ENCODE data around the gene LRRC42. TPM values are rescaled to one million over a fixed set of nuclear protein-coding genes. Genes with fewer than 3 reads are reported as not detected.

The LRRC42 gene
- total and polyA plus RNA-seq, 7 donors = 15.2 to 25.4 (median 19.6) TPM

GRCh38 chr1:53943490-53944043, 2.6 kb upstream of the LRRC42 start:
- peaks cover 0 to 30% (median 29%) of the 10 kb centered on the region in 4 donors for H3K4me1 ChIP-seq
- TF ChIP-seq, protein P1, sequence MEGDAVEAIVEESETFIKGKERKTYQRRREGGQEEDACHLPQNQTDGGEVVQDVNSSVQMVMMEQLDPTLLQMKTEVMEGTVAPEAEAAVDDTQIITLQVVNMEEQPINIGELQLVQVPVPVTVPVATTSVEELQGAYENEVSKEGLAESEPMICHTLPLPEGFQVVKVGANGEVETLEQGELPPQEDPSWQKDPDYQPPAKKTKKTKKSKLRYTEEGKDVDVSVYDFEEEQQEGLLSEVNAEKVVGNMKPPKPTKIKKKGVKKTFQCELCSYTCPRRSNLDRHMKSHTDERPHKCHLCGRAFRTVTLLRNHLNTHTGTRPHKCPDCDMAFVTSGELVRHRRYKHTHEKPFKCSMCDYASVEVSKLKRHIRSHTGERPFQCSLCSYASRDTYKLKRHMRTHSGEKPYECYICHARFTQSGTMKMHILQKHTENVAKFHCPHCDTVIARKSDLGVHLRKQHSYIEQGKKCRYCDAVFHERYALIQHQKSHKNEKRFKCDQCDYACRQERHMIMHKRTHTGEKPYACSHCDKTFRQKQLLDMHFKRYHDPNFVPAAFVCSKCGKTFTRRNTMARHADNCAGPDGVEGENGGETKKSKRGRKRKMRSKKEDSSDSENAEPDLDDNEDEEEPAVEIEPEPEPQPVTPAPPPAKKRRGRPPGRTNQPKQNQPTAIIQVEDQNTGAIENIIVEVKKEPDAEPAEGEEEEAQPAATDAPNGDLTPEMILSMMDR (IDR thresholded peaks at IDR 0.05) = no peak
- no peak for TF ChIP-seq EP300 (IDR thresholded peaks at IDR 0.05)

GRCh38 chr1:53944469-53945182, 1.5 kb upstream of the LRRC42 start:
- Histone ChIP-seq H3K27me3 (no peaks in the 10 kb centered on the region), H3K9me3 (no peaks in the 10 kb centered on the region), H3K27ac (peak overlapping the region; percentile 92 to 96 (median 94)), H3K36me3 (no peaks in the 10 kb centered on the region), H3K4me1 (peaks cover 0 to 41% (median 32%) of the 10 kb centered on the region in 4 donors), H3K4me3 (peak overlapping the region; percentile 68 to 93 (median 82))
- no peak for DNase-seq
- intact Hi-C loops (cut with DNase I) = loop anchor here (5.0 kb wide), 1 partner anchor 107 kb away; the partner anchor contains the start of gene NDC1
- WGBS, 2 donors = 62 to 65% methylated on average over 20 of the region's 20 CpGs
- TF ChIP-seq, protein P1 (IDR thresholded peaks at IDR 0.05) = no peak
- no peak for TF ChIP-seq POLR2AphosphoS5 (IDR thresholded peaks at IDR 0.05)
- TF ChIP-seq POLR2A (IDR thresholded peaks at IDR 0.05) = no peak
- TF ChIP-seq EP300 (IDR thresholded peaks at IDR 0.05) = no peak

More at GRCh38 chr1:53943490-53944043, 2.6 kb upstream of the LRRC42 start:
- H3K27ac ChIP-seq = no peak overlapping the region
- DNase-seq = no peak
- no peaks in the 10 kb centered on the region for H3K27me3 ChIP-seq
- no peaks in the 10 kb centered on the region for H3K9me3 ChIP-seq
- H3K4me3 ChIP-seq = no peak overlapping the region
- intact Hi-C loops (cut with DNase I) = no loop called here
- no peaks in the 10 kb centered on the region for H3K36me3 ChIP-seq
- 97% methylated on average over 14 of the region's 14 CpGs for WGBS, 2 donors

DNA sequence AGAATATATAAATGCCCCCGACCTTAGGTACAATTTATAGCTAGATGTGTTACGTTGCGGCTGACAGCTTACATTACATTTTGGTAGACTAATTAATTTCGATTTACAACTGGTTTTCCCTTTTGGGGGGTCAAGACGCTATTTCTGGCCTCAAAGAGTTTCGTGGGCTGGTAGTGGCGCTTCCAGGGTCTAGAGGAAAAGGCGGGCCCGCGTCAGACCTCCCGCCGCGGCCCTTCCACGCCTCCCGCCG, 1.0 kb upstream of the LRRC42 start:
- WGBS, 2 donors = 0 to 1% methylated on average over 16 of the region's 16 CpGs
- peaks cover 0 to 43% (median 33%) of the 10 kb centered on the region in 4 donors for H3K4me1 ChIP-seq

DNA sequence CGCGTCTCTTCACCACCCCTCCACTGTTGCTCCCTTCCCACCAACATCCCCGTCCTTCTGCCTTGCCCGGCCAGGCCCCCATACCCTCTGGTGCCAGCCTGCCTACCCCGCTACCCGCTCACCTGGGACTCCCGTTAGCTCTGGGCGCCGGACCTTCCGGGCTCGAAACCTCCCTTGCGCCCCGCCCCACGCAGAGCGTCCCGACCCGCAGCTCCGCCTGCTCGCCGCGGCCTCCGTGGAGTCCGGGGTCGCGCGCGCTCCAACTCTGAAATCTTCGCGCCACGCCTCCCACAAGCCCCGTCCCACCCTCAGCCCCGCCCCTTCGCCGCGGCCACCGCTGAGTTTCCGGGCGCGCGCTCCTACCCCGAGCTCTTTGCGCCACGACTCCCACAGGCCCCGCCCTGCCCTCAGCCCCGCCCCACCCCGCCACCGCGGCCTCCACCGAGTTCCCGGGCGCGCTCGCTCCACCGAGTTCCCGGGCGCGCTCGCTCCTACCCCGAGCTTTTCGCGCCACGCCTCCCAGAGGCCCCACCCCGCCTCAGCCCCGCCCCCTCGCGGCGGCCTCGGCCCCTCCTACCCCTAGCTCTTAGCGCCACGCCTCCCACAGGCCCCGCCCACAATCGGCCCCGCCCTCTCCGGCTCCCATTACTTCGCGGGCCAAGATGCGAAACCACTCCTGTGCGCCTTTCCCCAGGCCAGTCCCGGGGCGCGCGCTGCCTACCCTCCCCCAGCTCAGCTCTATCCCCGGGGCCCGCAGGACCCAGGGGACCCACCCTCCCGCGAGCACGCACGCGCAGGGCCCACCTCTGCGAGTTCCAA, 508 bp upstream of the LRRC42 start, which contains the start of gene IFT25:
IFT25 (minus strand) TSS at position 267 of the 819 bp plus-strand sequence. CDS start 5,617 bp downstream, outside the sequence.
- Histone ChIP-seq H3K27ac (peak within 1 kb of the TSS; percentile 92 to 96 (median 94)), H3K27me3 (no peaks in the 10 kb centered on the region), H3K4me1 (peaks cover 0 to 43% (median 33%) of the 10 kb centered on the region in 4 donors), H3K4me3 (peak within 1 kb of the TSS; percentile 68 to 93 (median 82)), H3K9me3 (no peaks in the 10 kb centered on the region), H3K36me3 (no peaks in the 10 kb centered on the region)
- TF ChIP-seq EP300 (IDR thresholded peaks at IDR 0.05) (no peak), POLR2A (IDR thresholded peaks at IDR 0.05) (peak; percentile 38 to 57), POLR2AphosphoS5 (IDR thresholded peaks at IDR 0.05) (peak; percentile 80 to 91 (median 86))
- TF ChIP-seq, protein P1 (IDR thresholded peaks at IDR 0.05) = no peak
- peak; percentile 98 for DNase-seq
- WGBS, 2 donors = 0 to 1% methylated on average over 90 of the region's 90 CpGs
- intact Hi-C loops (cut with DNase I) = loop anchor here (2.0 to 5.0 kb wide), 2 partner anchors 57 to 108 kb away; partner anchors contain the start of genes NDC1 and YIPF1

More for the DNA sequence above, 1.0 kb upstream of the LRRC42 start:
- intact Hi-C loops (cut with DNase I) = loop anchor here (5.0 kb wide), 1 partner anchor 108 kb away; the partner anchor contains the start of gene NDC1
- Histone ChIP-seq H3K27ac (peak overlapping the region; percentile 92 to 96 (median 94)), H3K36me3 (no peaks in the 10 kb centered on the region), H3K4me3 (peak overlapping the region; percentile 68 to 93 (median 82)), H3K9me3 (no peaks in the 10 kb centered on the region), H3K27me3 (no peaks in the 10 kb centered on the region)
- no peak for DNase-seq
- TF ChIP-seq, protein P1 (IDR thresholded peaks at IDR 0.05) = no peak
- no peak for TF ChIP-seq POLR2A (IDR thresholded peaks at IDR 0.05)
- TF ChIP-seq EP300 (IDR thresholded peaks at IDR 0.05) = no peak
- no peak for TF ChIP-seq POLR2AphosphoS5 (IDR thresholded peaks at IDR 0.05)

Data from sigmoid colon (tissue), 7 donors.